Measurements from ENCODE around the gene TPO.
A peak's percentile ranks its signal among the peaks of the same experiment; 100 is the strongest.
"Not testable (repeated sequence)": the region's sequence is repeated elsewhere in the genome, so short reads cannot be mapped to it uniquely, and the experiment has no call there.

TPO gene

DNA sequence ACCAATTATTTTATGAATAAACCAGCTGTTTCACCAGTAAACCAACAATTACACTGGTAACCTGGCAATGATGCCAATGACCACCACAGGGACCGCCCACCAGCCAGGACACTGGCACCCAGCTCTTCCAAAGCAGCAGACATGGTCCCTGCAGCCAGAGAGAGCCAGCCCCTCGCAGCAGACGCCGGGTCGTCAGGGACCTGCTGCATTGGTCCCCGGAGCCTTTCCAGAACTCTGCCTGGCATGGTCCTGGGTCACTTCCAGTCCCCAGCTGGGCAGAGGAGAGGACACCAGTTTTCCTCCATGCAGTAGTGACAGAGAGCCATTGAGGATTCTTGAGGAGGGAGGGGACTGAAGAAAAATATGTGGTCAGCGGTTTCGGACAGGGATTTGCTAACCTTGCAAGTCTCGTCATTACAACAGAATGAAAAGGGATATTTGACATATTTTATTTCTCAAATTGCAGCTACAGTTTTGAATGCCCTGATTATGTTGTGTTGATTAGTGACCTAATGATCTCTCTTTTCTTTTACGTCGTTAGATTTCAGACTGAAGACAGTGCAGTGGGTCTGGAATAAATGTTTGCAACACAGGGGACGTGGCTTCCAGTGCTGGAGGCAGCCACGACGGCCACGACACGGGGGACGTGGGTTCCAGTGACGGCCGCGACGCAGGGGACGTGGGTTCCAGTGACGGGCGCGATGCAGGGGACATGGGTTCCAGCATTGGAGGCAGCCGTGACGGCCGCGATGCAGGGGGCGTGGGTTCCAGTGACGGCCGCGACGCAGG lies 154.5 kb downstream of the TPO start:
- H3K4me1 ChIP-seq (ENCODE audit: insufficient read depth, poor library complexity, severe bottlenecking): no peaks in the 10 kb centered on the region
- TF ChIP-seq, protein P1, sequence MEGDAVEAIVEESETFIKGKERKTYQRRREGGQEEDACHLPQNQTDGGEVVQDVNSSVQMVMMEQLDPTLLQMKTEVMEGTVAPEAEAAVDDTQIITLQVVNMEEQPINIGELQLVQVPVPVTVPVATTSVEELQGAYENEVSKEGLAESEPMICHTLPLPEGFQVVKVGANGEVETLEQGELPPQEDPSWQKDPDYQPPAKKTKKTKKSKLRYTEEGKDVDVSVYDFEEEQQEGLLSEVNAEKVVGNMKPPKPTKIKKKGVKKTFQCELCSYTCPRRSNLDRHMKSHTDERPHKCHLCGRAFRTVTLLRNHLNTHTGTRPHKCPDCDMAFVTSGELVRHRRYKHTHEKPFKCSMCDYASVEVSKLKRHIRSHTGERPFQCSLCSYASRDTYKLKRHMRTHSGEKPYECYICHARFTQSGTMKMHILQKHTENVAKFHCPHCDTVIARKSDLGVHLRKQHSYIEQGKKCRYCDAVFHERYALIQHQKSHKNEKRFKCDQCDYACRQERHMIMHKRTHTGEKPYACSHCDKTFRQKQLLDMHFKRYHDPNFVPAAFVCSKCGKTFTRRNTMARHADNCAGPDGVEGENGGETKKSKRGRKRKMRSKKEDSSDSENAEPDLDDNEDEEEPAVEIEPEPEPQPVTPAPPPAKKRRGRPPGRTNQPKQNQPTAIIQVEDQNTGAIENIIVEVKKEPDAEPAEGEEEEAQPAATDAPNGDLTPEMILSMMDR (IDR thresholded peaks at IDR 0.05; ENCODE audit: poor library complexity, severe bottlenecking): no peak
- no peak overlapping the region for H3K4me3 ChIP-seq (ENCODE audit: severe bottlenecking)
- no peak overlapping the region for H3K27ac ChIP-seq (ENCODE audit: poor library complexity, severe bottlenecking)
- peak; percentile 22 for DNase-seq (ENCODE audit: low spot score)
- H3K36me3 ChIP-seq (ENCODE audit: low read depth): no peaks in the 10 kb centered on the region
- ATAC-seq (ENCODE audit: low read depth): no peak
- H3K27me3 ChIP-seq (ENCODE audit: insufficient read depth, poor library complexity, severe bottlenecking): no peaks in the 10 kb centered on the region
- H3K9me3 ChIP-seq (ENCODE audit: severe bottlenecking): no peaks in the 10 kb centered on the region

DNA sequence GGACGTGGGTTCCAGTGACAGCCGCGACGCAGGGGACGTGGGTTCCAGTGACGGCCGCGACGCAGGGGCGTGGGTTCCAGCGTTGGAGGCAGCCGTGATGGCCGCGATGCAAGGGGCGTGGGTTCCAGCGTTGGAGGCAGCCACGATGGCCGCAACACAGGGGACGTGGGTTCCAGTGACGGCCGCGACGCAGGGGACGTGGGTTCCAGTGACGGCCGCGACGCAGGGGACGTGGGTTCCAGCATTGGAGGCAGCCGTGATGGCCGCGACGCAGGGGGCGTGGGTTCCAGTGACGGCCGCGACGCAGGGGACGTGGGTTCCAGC lies 155.0 kb downstream of the TPO start:
- not testable (repeated sequence) for H3K4me1 ChIP-seq (ENCODE audit: insufficient read depth, poor library complexity, severe bottlenecking); H3K27me3 ChIP-seq (ENCODE audit: insufficient read depth, poor library complexity, severe bottlenecking); ATAC-seq (ENCODE audit: low read depth); DNase-seq (ENCODE audit: low spot score); H3K36me3 ChIP-seq (ENCODE audit: low read depth); H3K9me3 ChIP-seq (ENCODE audit: severe bottlenecking); H3K27ac ChIP-seq (ENCODE audit: poor library complexity, severe bottlenecking); H3K4me3 ChIP-seq (ENCODE audit: severe bottlenecking)

DNA sequence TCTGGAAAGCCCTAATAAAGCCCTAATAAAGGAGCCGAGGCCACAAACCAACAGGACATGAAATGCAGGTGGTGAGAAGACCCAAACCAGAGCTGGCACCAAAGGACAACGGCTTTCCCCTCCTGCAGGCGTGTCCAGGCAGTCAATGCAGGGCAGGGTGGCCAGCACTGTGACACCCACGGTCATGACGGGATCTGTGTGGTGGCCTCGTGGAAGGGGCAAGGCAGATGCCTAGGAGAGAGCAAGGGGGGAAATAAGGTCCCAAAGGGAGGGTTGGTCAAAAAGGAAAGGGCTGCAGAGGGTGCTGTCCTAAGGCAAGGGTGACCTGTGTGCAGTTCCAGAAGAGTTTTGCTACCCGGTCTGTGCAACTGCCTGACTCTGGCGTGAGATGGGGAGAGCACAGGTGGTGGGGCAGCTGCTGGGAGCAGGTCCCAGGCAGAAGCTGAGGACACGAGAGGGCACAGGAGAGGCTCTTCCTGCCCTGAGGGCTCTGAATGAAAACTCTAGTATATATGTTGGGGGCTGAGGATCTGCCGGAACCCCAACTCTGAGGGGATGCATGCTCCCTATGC lies 156.7 kb downstream of the TPO start:
- no peak overlapping the region for H3K27ac ChIP-seq (ENCODE audit: poor library complexity, severe bottlenecking)
- H3K9me3 ChIP-seq (ENCODE audit: severe bottlenecking): no peaks in the 10 kb centered on the region
- no peaks in the 10 kb centered on the region for H3K36me3 ChIP-seq (ENCODE audit: low read depth)
- no peaks in the 10 kb centered on the region for H3K27me3 ChIP-seq (ENCODE audit: insufficient read depth, poor library complexity, severe bottlenecking)
- H3K4me1 ChIP-seq (ENCODE audit: insufficient read depth, poor library complexity, severe bottlenecking): no peaks in the 10 kb centered on the region
- no peak; the same call in 2 of the 3 replicates for ATAC-seq (ENCODE audit: low read depth)
- TF ChIP-seq, protein P1 (IDR thresholded peaks at IDR 0.05; ENCODE audit: poor library complexity, severe bottlenecking): no peak
- DNase-seq (ENCODE audit: low spot score): no peak
- no peak overlapping the region for H3K4me3 ChIP-seq (ENCODE audit: severe bottlenecking)

DNA sequence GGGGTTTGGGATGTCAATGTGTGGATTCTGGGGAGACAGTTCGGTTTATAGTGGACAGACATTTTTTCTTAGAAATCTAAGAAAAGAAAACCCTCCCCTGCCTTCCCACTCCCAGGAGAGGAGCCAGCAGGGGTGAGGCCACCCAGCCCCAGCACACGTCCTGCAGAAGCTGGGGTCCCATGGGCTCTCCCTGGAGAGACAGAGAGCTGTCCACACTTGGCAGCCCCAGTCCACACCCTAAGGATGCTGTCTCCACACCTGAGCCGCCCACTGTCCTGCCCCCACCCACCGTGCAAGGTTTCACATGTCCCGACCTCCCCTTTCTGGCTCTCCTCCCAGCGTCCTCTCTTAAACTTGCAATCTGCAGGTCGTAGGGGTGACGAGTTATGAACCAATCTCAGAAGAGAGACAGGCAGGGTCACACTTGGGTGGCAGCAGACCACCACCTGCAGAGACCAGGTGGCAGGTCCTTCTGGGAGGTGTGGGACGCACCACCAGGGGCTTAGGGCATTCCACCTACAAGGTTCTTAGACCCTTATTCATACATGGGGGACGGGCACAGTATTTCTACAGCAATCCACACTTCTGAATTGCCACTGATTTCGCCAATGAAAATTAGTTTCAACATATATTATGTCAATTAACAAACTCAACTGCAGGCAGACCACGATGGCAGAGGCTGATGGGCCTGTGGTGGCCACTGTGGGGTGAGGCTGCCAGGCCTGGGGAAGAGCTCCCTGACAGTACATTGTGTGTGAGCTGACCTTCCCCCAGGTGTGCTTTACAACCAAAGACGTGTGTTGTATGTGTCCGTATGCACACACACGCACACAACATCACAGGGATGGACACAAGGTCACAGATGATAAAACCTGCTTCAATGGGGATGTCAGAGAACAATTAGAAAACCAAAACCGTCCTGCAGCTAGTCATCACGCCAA lies 158.5 kb downstream of the TPO start:
- TF ChIP-seq, protein P1 (IDR thresholded peaks at IDR 0.05; ENCODE audit: poor library complexity, severe bottlenecking): no peak
- ATAC-seq (ENCODE audit: low read depth): no peak
- H3K36me3 ChIP-seq (ENCODE audit: low read depth): no peaks in the 10 kb centered on the region

DNA sequence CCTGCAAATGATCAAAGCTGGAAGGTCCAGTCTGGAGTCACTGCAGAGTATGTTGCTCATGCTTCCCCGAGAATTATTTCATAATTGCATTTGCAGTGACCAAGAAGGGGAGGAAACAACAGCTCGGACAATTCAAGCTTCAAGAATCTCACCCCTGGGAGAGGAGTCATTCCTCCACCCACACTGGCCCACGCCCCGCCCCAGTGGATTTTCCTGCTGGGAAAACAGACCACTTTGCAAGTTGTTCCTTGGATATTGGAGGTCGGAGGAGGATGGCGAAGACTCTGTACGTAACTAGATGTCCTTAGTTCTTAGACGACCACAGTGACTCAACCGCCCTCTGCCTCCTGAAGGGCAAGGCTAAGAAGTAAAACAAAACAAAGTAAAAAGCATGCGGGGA lies 159.4 kb downstream of the TPO start:
- H3K9me3 ChIP-seq (ENCODE audit: severe bottlenecking): no peaks in the 10 kb centered on the region
- no peaks in the 10 kb centered on the region for H3K36me3 ChIP-seq (ENCODE audit: low read depth)
- DNase-seq (ENCODE audit: low spot score) (peak; percentile 38), ATAC-seq (ENCODE audit: low read depth) (peak; percentile 65; the same call in 2 of the 3 replicates)
- no peak overlapping the region for H3K27ac ChIP-seq (ENCODE audit: poor library complexity, severe bottlenecking)
- no peak overlapping the region for H3K4me3 ChIP-seq (ENCODE audit: severe bottlenecking)
- H3K4me1 ChIP-seq (ENCODE audit: insufficient read depth, poor library complexity, severe bottlenecking): no peaks in the 10 kb centered on the region
- H3K27me3 ChIP-seq (ENCODE audit: insufficient read depth, poor library complexity, severe bottlenecking): no peaks in the 10 kb centered on the region
- TF ChIP-seq, protein P1 (IDR thresholded peaks at IDR 0.05; ENCODE audit: poor library complexity, severe bottlenecking): no peak

More for the DNA sequence above, 158.5 kb downstream of the TPO start:
- H3K27ac ChIP-seq (ENCODE audit: poor library complexity, severe bottlenecking): no peak overlapping the region
- H3K9me3 ChIP-seq (ENCODE audit: severe bottlenecking): no peaks in the 10 kb centered on the region
- peak; percentile 26 for DNase-seq (ENCODE audit: low spot score)
- H3K27me3 ChIP-seq (ENCODE audit: insufficient read depth, poor library complexity, severe bottlenecking): no peaks in the 10 kb centered on the region
- no peaks in the 10 kb centered on the region for H3K4me1 ChIP-seq (ENCODE audit: insufficient read depth, poor library complexity, severe bottlenecking)
- no peak overlapping the region for H3K4me3 ChIP-seq (ENCODE audit: severe bottlenecking)

Data from RWPE2 (cell line).